NT2/D1 (cell line): ENCODE results near the gene UGT1A6.

Experiments used
- SUZ12 ChIP-seq: IDR thresholded peaks from 2 replicates; pipeline ENCODE4 v1.6.1; 2011; ENCODE audit not compliant: insufficient read length, insufficient read depth; ENCODE audit errors: extremely low read depth
- YY1 ChIP-seq: IDR thresholded peaks from 2 replicates; pipeline ENCODE4 v1.6.1; 2011; ENCODE audit not compliant: insufficient read length, insufficient read depth
- ZNF274 ChIP-seq: IDR thresholded peaks from 2 replicates; pipeline ENCODE4 v1.6.1; 2011; ENCODE audit warnings: mild to moderate bottlenecking, low read depth, low read length

DNA sequence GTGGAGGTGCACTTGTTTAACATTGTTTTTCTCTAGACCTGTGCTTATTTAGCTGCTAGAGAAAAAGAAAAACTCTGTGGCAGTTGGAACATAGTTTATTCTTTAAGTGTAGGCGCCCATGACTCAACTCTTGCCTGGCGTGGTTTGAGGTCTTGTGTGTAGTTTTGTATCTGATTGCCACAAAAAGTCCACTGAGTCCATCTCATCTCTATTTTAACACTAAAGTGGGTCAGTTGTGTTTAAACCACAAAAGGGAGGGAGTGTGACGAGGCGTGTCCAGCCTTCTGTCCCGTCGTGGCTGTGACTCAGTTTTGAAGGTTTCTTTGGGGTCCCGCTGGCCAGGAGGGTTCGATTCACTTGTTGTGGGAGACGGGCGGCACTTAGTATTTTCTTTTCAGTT is 36.2 kb upstream of the UGT1A6 start:
- TF ChIP-seq YY1 (no peak), SUZ12 (no peak), ZNF274 (no peak)
